Measurements from ENCODE around the gene OPCML. TPM values are rescaled to one million over a fixed set of nuclear protein-coding genes. Genes with fewer than 3 reads are reported as not detected.

OPCML gene
- total RNA-seq, 1 donor from 2014 or later: 0.61 TPM

DNA sequence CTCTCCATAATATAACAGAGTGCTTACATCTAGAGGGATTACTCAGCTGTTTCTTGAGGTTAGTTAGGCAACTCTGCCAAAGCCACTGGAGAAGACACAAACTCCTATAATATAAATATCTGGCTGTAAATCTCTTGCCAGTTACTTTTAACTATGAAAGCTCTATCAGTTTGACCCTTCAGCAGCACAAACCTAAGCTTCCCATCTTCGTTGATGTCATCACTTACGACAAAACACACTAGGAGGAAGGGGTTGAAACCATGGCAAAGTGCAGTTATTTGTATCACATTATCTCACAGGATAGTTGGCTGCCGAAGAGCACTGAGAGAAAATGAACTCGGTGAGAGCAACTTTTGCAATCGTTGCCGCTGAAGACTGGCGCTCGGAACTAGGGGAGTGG, 922.1 kb downstream of the OPCML start:
- no peak for DNase-seq
- Mint-ChIP-seq H3K36me3 (ENCODE audit: unreplicated experiment) (no peaks in the 10 kb centered on the region), H3K9me3 (ENCODE audit: unreplicated experiment) (no peaks in the 10 kb centered on the region), H3K27ac (ENCODE audit: unreplicated experiment) (no peak overlapping the region), H3K4me1 (ENCODE audit: low read depth, unreplicated experiment) (peaks cover 4% of the 10 kb centered on the region), H3K4me3 (ENCODE audit: unreplicated experiment) (no peak overlapping the region), H3K27me3 (ENCODE audit: unreplicated experiment) (peaks cover 4% of the 10 kb centered on the region)
- TF ChIP-seq, protein P1, sequence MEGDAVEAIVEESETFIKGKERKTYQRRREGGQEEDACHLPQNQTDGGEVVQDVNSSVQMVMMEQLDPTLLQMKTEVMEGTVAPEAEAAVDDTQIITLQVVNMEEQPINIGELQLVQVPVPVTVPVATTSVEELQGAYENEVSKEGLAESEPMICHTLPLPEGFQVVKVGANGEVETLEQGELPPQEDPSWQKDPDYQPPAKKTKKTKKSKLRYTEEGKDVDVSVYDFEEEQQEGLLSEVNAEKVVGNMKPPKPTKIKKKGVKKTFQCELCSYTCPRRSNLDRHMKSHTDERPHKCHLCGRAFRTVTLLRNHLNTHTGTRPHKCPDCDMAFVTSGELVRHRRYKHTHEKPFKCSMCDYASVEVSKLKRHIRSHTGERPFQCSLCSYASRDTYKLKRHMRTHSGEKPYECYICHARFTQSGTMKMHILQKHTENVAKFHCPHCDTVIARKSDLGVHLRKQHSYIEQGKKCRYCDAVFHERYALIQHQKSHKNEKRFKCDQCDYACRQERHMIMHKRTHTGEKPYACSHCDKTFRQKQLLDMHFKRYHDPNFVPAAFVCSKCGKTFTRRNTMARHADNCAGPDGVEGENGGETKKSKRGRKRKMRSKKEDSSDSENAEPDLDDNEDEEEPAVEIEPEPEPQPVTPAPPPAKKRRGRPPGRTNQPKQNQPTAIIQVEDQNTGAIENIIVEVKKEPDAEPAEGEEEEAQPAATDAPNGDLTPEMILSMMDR (IDR thresholded peaks at IDR 0.05; ENCODE audit: partially characterized antibody, unreplicated experiment): no peak

DNA sequence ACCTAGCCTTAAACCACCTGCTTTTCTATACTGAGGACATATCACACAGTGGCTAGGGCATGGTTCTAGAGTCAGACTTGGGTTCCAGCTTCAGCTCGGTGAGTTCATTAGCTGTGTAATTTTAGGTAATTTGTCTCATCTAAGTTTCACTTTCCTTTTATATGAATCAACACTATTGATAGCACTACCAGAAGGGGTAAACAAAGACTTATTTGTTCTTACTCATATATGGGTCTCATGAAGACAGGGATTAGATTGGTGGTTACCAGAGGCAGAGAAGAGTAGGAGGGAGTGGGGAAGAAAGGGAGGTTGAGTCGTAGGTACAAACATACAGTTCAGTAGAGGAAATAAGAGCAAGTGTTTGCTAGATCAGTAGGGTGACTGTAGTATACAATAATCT, 924.7 kb downstream of the OPCML start:
- Mint-ChIP-seq H3K9me3 (ENCODE audit: unreplicated experiment) (peaks cover 2% of the 10 kb centered on the region), H3K4me1 (ENCODE audit: low read depth, unreplicated experiment) (peaks cover 10% of the 10 kb centered on the region), H3K27me3 (ENCODE audit: unreplicated experiment) (peaks cover 2% of the 10 kb centered on the region), H3K27ac (ENCODE audit: unreplicated experiment) (no peak overlapping the region), H3K4me3 (ENCODE audit: unreplicated experiment) (no peak overlapping the region), H3K36me3 (ENCODE audit: unreplicated experiment) (no peaks in the 10 kb centered on the region)
- DNase-seq: no peak
- TF ChIP-seq, protein P1 (IDR thresholded peaks at IDR 0.05; ENCODE audit: partially characterized antibody, unreplicated experiment): no peak

DNA sequence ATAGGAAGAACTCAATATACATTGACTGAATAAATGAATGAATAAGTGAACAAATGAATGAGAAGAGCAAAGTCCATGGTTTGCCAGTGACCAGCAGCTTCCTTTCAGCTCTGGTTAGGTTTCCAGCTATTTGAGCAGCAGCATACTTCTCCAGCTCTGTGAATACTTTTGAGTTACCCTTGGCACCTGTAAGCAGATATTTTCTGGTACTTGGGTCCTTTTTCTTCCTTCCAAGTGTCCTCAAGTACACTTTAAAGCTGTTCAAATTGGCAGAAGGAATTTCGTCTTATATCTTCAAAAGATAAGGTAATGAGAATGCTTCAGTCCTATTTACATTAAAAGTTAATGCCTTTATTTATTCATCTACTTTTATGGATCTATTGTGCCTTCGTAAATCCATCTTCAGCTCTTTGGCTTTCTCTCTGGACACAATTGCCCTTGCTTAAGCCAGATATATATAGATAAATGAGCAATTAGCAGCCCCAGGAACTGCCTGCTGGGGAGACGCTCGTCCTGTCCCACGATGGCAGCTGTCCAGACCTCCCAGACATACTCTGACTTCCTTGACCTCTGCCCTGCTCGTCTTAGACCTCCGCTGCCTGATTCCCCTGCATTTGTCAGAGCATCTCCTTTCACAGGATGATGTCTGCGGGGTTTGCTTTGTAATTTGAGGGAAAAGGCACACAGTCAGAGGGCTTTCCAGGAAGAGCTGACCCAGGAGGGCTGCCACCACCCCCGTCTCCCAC, 926.3 kb downstream of the OPCML start:
- peaks cover 2% of the 10 kb centered on the region for H3K27me3 Mint-ChIP-seq (ENCODE audit: unreplicated experiment)
- H3K27ac Mint-ChIP-seq (ENCODE audit: unreplicated experiment): no peak overlapping the region
- H3K9me3 Mint-ChIP-seq (ENCODE audit: unreplicated experiment): peaks cover 2% of the 10 kb centered on the region
- H3K4me3 Mint-ChIP-seq (ENCODE audit: unreplicated experiment): no peak overlapping the region
- H3K4me1 Mint-ChIP-seq (ENCODE audit: low read depth, unreplicated experiment): peaks cover 20% of the 10 kb centered on the region
- TF ChIP-seq, protein P1 (IDR thresholded peaks at IDR 0.05; ENCODE audit: partially characterized antibody, unreplicated experiment): no peak
- no peak for DNase-seq
- H3K36me3 Mint-ChIP-seq (ENCODE audit: unreplicated experiment): no peaks in the 10 kb centered on the region

DNA sequence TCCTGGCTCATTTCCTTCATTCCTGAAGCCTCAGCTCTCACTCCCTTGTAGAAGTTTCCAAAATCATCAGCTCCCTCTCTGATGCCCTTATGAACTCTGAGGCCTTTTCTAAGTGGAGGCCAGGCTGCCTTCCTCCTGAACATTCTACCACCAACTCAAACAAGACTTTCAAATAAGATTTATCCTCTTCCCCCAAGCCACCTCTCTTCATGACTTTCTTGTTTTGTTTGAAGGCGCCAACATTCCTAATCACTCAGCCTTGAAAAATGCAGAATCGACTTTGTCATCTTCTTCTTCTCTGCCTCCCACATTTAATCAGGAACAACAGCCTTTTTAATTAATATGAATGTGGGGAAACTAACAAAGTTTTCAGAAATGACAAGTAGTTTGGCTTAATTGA, 927.9 kb downstream of the OPCML start:
- TF ChIP-seq, protein P1 (IDR thresholded peaks at IDR 0.05; ENCODE audit: partially characterized antibody, unreplicated experiment): no peak
- peaks cover 2% of the 10 kb centered on the region for H3K27me3 Mint-ChIP-seq (ENCODE audit: unreplicated experiment)
- H3K36me3 Mint-ChIP-seq (ENCODE audit: unreplicated experiment): no peaks in the 10 kb centered on the region
- DNase-seq: no peak
- peaks cover 2% of the 10 kb centered on the region for H3K9me3 Mint-ChIP-seq (ENCODE audit: unreplicated experiment)
- H3K4me1 Mint-ChIP-seq (ENCODE audit: low read depth, unreplicated experiment): peaks cover 20% of the 10 kb centered on the region
- H3K4me3 Mint-ChIP-seq (ENCODE audit: unreplicated experiment): no peak overlapping the region
- H3K27ac Mint-ChIP-seq (ENCODE audit: unreplicated experiment): no peak overlapping the region

DNA sequence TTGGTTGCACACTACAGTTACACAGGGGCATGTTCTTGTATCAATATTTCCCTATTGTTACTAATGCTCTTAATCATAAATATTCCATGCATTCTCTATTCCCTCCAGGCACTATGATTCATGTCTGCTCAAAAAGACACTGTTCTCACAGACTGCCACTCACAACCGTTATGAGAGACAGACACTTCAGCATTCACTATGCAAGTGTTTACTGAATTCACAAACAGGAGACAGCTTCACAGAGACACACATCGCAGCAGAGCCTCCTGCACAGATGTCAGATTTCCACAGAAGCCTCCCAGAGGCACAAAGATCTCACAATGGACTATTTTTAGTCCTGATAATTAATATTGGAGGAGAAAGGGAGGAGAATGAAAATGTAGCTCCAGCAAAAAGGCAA, 930.4 kb downstream of the OPCML start:
- Mint-ChIP-seq H3K4me3 (ENCODE audit: unreplicated experiment) (peak overlapping the region; percentile 18), H3K27me3 (ENCODE audit: unreplicated experiment) (peaks cover 2% of the 10 kb centered on the region), H3K27ac (ENCODE audit: unreplicated experiment) (peak overlapping the region; percentile 52), H3K4me1 (ENCODE audit: low read depth, unreplicated experiment) (peaks cover 29% of the 10 kb centered on the region), H3K36me3 (ENCODE audit: unreplicated experiment) (no peaks in the 10 kb centered on the region), H3K9me3 (ENCODE audit: unreplicated experiment) (peaks cover 2% of the 10 kb centered on the region)
- DNase-seq: no peak
- TF ChIP-seq, protein P1 (IDR thresholded peaks at IDR 0.05; ENCODE audit: partially characterized antibody, unreplicated experiment): no peak
